HG03066 (cell line): Measurements from ENCODE around the gene THEM5.

Experiments
- ATAC-seq: cut with Tn5 transposase; IDR thresholded peaks from one replicate; pipeline ENCODE4 v1.9.1; 2021; ENCODE audit warnings: low read depth; ENCODE audit not compliant: unreplicated experiment

THEM5 gene

GRCh38 chr1:151823175-151823574, 30.3 kb downstream of the THEM5 start:
- ATAC-seq = no peak

GRCh38 chr1:151822404-151822803, 31.1 kb downstream of the THEM5 start:
- ATAC-seq = no peak

GRCh38 chr1:151820940-151821339, 32.6 kb downstream of the THEM5 start:
- ATAC-seq = no peak

- no peak for ATAC-seq
Observed at GRCh38 chr1:151819976-151820623, 33.4 kb downstream of the THEM5 start.

GRCh38 chr1:151819227-151819835, 34.2 kb downstream of the THEM5 start:
- ATAC-seq = no peak

GRCh38 chr1:151817353-151817730, 36.2 kb downstream of the THEM5 start:
- no peak for ATAC-seq

- ATAC-seq = no peak
Observed at GRCh38 chr1:151816548-151817352, 36.8 kb downstream of the THEM5 start.

- ATAC-seq = no peak
Observed at GRCh38 chr1:151815716-151816327, 37.7 kb downstream of the THEM5 start.

- no peak for ATAC-seq
Observed at GRCh38 chr1:151814971-151815545, 38.5 kb downstream of the THEM5 start.

- ATAC-seq = no peak
Observed at GRCh38 chr1:151814426-151814825, 39.1 kb downstream of the THEM5 start.

- no peak for ATAC-seq
Observed at GRCh38 chr1:151813271-151813977, 40.1 kb downstream of the THEM5 start.

- no peak for ATAC-seq
Observed at GRCh38 chr1:151811181-151811580, 42.3 kb downstream of the THEM5 start.

GRCh38 chr1:151809985-151810556, 43.4 kb downstream of the THEM5 start:
- no peak for ATAC-seq

- ATAC-seq = no peak
Observed at GRCh38 chr1:151809290-151809984, 44.1 kb downstream of the THEM5 start.

- ATAC-seq = no peak
Observed at GRCh38 chr1:151807766-151808165, 45.7 kb downstream of the THEM5 start.

GRCh38 chr1:151807131-151807530, 46.4 kb downstream of the THEM5 start:
- no peak for ATAC-seq

- no peak for ATAC-seq
Observed at GRCh38 chr1:151806170-151806569, 47.3 kb downstream of the THEM5 start.

GRCh38 chr1:151805066-151805820, 48.3 kb downstream of the THEM5 start, which contains the start of gene LINGO4:
LINGO4 (minus strand) TSS chr1:151805419; CDS start chr1:151802704, 2,715 bp downstream.
- ATAC-seq = no peak

GRCh38 chr1:151803915-151804314, 49.6 kb downstream of the THEM5 start:
- ATAC-seq = no peak
